Breast epithelium (tissue), 4 donors: ENCODE measurements around the gene IRGQ. TPM values are rescaled to one million over a fixed set of nuclear protein-coding genes. Genes with fewer than 3 reads are reported as not detected.

ENCODE experiments used
- DNase-seq, 2 donors: peaks; one replicate each; pipeline ENCODE4 v3.0.0-alpha.2; 2019; ENCODE audit warnings: low spot score in 2 of 2
- H3K27ac ChIP-seq, 2 donors: fragments of 200-600 bp; sonication (generic) in 1 of 2; one replicate each; pipeline ENCODE4 v1.5.1; 2016 to 2019; ENCODE audit warnings: mild to moderate bottlenecking in 1 of 2
- H3K27me3 ChIP-seq, 2 donors: fragments of 200-600 bp; sonication (generic) in 1 of 2; one replicate each; pipeline versions ENCODE4 v1.5.1 to v1.6.0; 2017 to 2019; ENCODE audit warnings: control low read depth in 1 of 2, mild to moderate bottlenecking in 1 of 2
- H3K36me3 ChIP-seq: fragments of 200-600 bp; one replicate; pipeline ENCODE4 v1.5.1; 2019
- H3K4me1 ChIP-seq, 2 donors: fragments of 200-600 bp; sonication (generic); one replicate each; pipeline ENCODE4 v1.5.1; 2016 to 2019; ENCODE audit warnings: control low read depth in 1 of 2
- H3K4me3 ChIP-seq, 3 donors: fragments of 200-600 bp; sonication (generic); 1 replicate in 2 of 3; 2 replicates in 1 of 3; pipeline ENCODE4 v1.5.1; 2016 to 2019; ENCODE audit warnings: mild to moderate bottlenecking in 3 of 3, moderate library complexity in 2 of 3
- H3K9me3 ChIP-seq, 2 donors: fragments of 200-600 bp; sonication (generic) in 1 of 2; one replicate each; pipeline ENCODE4 v1.5.1; 2016 to 2019; ENCODE audit warnings: control low read depth in 1 of 2
- POLR2A ChIP-seq: fragments of 450-650 bp; IDR thresholded peaks from one replicate; pipeline ENCODE4 v1.6.1; 2016; ENCODE audit warnings: antibody characterized with exemption, mild to moderate bottlenecking, moderate library complexity
- POLR2AphosphoS5 ChIP-seq, 3 donors: sonication (generic); formaldehyde crosslinking; IDR thresholded peaks; one replicate each; pipeline ENCODE4 v1.6.1; 2017; ENCODE audit warnings: antibody characterized with exemption in 3 of 3
- intact Hi-C: fragments of 100-400 bp; cut with DNase I; formaldehyde crosslinking; loops from one replicate; pipeline ENCODE4 v1.15.1; 2023; ENCODE audit warnings: low total_unique reads
- total RNA-seq, 3 donors: library from RNA; depleted of rRNA; stranded (reverse); fragments of >200 nt; gene quantifications; one replicate each; pipeline ENCODE4 v1.1.0, GENCODE V29; 2016
- TF ChIP-seq, protein P1 (sequence below), 3 donors: fragments of 450-650 bp; IDR thresholded peaks; one replicate each; pipeline ENCODE4 v1.5.1; 2016 to 2017; ENCODE audit warnings: antibody characterized with exemption in 3 of 3, mild to moderate bottlenecking in 3 of 3, moderate library complexity in 3 of 3

The IRGQ gene
- total RNA-seq, 3 donors from 2014 or later: 14.9 to 17.4 (median 16.1) TPM

DNA sequence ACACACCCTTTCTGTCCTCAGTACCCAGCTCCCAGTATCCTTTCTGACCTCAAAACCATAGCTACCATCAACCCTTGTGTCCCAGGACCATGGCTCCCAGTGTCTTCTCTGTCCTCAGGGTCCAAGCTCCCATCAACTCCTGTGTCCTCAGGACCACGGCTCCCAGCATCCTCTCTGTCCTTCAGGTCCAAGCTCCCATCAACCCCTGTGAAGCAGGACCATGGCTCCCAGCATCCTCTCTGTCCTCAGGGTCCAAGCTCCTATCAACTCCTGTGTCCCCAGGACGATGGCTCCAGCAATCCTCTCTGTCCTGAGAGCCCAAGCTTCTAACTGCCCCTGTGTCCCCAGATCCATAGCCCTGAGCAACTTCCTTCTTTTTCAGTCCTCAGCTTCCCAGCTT, 45.4 kb upstream of the IRGQ start:
- Histone ChIP-seq H3K9me3 (no peaks in the 10 kb centered on the region), H3K27me3 (no peaks in the 10 kb centered on the region), H3K27ac (no peak overlapping the region), H3K4me1 (no peaks in the 10 kb centered on the region), H3K4me3 (no peak overlapping the region), H3K36me3 (no peaks in the 10 kb centered on the region)
- intact Hi-C loops: no loop called here
- DNase-seq: no peak
- TF ChIP-seq POLR2A: no peak
- TF ChIP-seq POLR2AphosphoS5 (IDR thresholded peaks at IDR 0.05): no peak
- TF ChIP-seq, protein P1, sequence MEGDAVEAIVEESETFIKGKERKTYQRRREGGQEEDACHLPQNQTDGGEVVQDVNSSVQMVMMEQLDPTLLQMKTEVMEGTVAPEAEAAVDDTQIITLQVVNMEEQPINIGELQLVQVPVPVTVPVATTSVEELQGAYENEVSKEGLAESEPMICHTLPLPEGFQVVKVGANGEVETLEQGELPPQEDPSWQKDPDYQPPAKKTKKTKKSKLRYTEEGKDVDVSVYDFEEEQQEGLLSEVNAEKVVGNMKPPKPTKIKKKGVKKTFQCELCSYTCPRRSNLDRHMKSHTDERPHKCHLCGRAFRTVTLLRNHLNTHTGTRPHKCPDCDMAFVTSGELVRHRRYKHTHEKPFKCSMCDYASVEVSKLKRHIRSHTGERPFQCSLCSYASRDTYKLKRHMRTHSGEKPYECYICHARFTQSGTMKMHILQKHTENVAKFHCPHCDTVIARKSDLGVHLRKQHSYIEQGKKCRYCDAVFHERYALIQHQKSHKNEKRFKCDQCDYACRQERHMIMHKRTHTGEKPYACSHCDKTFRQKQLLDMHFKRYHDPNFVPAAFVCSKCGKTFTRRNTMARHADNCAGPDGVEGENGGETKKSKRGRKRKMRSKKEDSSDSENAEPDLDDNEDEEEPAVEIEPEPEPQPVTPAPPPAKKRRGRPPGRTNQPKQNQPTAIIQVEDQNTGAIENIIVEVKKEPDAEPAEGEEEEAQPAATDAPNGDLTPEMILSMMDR (IDR thresholded peaks at IDR 0.05): no peak

DNA sequence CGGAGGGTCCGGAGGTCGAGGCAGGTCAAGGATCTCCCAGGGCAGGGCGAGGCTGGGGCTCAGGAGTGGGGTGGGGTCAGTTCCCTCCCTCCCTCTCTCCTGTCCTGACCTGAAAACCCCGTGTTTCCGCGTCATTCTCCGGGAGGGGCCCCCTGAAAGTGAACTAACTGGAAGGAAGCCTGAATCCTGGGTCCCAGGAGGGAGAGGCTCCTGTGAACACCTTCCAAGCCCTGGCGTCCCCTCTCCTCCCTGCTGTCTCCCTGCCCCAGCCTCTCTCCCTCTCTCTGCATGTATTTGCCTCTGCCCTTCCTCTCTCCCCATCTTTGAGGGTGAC, 44.5 kb upstream of the IRGQ start:
- no peak for DNase-seq
- peak overlapping the region in 1 of 2 donors; percentile 15 for H3K27ac ChIP-seq
- H3K4me1 ChIP-seq: no peaks in the 10 kb centered on the region
- intact Hi-C loops: no loop called here
- H3K27me3 ChIP-seq: no peaks in the 10 kb centered on the region
- TF ChIP-seq, protein P1 (IDR thresholded peaks at IDR 0.05): no peak
- TF ChIP-seq POLR2A (no peak), POLR2AphosphoS5 (IDR thresholded peaks at IDR 0.05) (no peak)
- H3K36me3 ChIP-seq: no peaks in the 10 kb centered on the region
- peak overlapping the region; percentile 40 to 77 (median 69) for H3K4me3 ChIP-seq
- H3K9me3 ChIP-seq: no peaks in the 10 kb centered on the region

DNA sequence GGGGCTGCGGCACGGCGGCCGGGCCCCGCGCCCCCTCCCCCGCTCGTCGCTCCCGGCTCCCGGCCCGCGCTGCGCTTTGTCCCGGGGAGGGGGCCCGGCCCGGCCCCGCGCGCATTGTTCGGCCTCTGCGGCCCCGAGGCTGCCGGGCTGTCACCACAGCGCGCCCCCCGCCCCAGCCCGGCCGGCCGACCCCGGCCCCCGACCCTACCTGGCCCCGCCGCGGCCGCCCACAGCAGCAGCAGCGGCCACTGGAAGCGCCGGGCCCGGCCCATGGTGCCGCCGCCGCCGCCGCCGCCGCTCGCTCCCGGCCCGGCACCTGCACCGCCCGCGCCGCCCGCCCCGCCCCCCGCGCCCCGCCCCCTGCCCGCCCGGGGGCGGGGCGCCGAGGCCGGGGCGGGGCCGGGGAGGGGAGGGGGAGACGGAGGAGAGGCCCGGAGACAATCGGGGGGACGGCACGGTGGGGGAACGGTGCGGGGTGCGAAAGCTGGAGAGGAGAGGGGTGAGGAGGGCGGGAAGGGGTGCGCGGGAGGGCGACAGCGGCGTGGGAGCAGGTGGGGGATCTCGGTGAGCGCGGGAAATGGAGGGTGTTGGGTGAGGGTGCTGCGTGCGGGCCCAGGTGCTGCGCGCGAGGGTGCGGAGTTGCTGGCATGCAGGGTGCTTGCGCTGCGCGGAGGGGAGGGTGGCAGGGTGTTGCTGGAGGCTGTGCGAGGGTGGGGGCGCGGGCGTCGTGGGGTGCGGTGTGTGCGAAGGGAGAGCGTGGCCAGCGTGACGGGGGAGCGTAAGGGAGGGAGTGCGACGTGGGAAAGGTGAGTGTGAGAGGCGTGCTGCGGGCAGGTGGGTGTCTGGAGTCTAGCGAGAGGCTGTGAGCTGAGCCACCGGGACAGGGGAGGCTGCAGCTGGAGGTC, 43.8 kb upstream of the IRGQ start, which contains the start of gene CADM4:
TSS of gene CADM4 (minus strand) at position 332 of the 905 bp plus-strand sequence. CDS start at position 272, 60 bp downstream.
- Histone ChIP-seq H3K4me3 (peak within 1 kb of the TSS; percentile 40 to 77 (median 69)), H3K4me1 (no peaks in the 10 kb centered on the region), H3K36me3 (no peaks in the 10 kb centered on the region), H3K27me3 (no peaks in the 10 kb centered on the region), H3K27ac (peak within 1 kb of the TSS; percentile 66 to 80), H3K9me3 (no peaks in the 10 kb centered on the region)
- no peak for TF ChIP-seq POLR2AphosphoS5 (IDR thresholded peaks at IDR 0.05)
- TF ChIP-seq, protein P1 (IDR thresholded peaks at IDR 0.05): no peak
- no peak for TF ChIP-seq POLR2A
- DNase-seq: peak; percentile 27 to 54
- intact Hi-C loops: no loop called here

DNA sequence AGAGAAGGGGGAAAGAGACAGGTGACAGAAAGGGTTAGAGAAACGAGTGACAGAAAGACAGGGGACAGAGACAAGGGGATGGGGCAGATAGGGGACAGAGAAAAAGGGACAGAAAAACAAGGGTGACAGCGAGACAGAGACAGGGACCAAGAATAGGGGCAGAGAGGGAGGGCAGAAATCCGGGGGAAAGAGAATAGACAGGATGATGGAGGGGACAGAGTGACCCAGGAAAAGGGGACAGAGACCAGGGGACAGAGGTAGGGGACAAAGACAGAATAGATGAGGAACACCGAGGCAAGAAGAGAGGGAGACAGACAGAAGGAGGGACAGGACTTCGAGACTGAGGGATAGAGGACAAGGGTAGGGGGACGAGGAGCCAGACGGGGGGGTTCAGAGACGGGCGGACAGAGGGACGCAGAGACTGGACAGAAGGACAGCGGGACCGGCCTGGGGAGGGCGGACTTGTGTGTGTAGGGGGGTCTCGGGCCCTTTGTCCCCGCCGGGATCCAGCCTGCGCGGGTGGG, 43.1 kb upstream of the IRGQ start:
- Histone ChIP-seq H3K4me1 (no peaks in the 10 kb centered on the region), H3K36me3 (no peaks in the 10 kb centered on the region), H3K9me3 (no peaks in the 10 kb centered on the region), H3K4me3 (peak overlapping the region; percentile 7 to 77 (median 69)), H3K27me3 (no peaks in the 10 kb centered on the region), H3K27ac (peak overlapping the region; percentile 66 to 80)
- TF ChIP-seq, protein P1 (IDR thresholded peaks at IDR 0.05): no peak
- TF ChIP-seq POLR2A (no peak), POLR2AphosphoS5 (IDR thresholded peaks at IDR 0.05) (no peak)
- intact Hi-C loops: no loop called here
- DNase-seq: no peak
